Effector memory CD8-positive, alpha-beta T cell (primary cell): Measurements from ENCODE around the gene HHIP.

ENCODE experiments used
- ATAC-seq: fragments of 150-1000 bp; cut with Tn5 transposase; replicated peaks from 2 replicates; pipeline ENCODE4 v1.10.0; 2021; ENCODE audit warnings: mild to moderate bottlenecking, moderate library complexity
- DNase-seq, 3 experiments: peaks; one replicate each; pipeline ENCODE4 v3.0.0; 2021
- H3K27ac Mint-ChIP-seq, 2 donors: one replicate each; pipeline ENCODE4 v1.8.0; 2022; ENCODE audit warnings: mild to moderate bottlenecking in 2 of 2, mixed read lengths in 2 of 2, moderate library complexity in 2 of 2
- H3K27me3 Mint-ChIP-seq, 2 donors: one replicate each; pipeline ENCODE4 v1.8.0; 2022; ENCODE audit warnings: mixed read lengths in 2 of 2
- H3K36me3 Mint-ChIP-seq: one replicate; pipeline ENCODE4 v1.8.0; 2022; ENCODE audit warnings: mild to moderate bottlenecking, moderate library complexity, mixed read lengths; ENCODE audit not compliant: insufficient read depth
- H3K4me1 Mint-ChIP-seq, 2 donors: one replicate each; pipeline ENCODE4 v1.8.0; 2022; ENCODE audit warnings: low read depth in 2 of 2, mixed read lengths in 2 of 2
- H3K4me3 Mint-ChIP-seq, 2 donors: one replicate each; pipeline ENCODE4 v1.8.0; 2022; ENCODE audit warnings: mild to moderate bottlenecking in 2 of 2, mixed read lengths in 2 of 2, moderate library complexity in 2 of 2
- H3K9me3 Mint-ChIP-seq, 2 donors: one replicate each; pipeline ENCODE4 v1.8.0; 2022; ENCODE audit warnings: mixed read lengths in 2 of 2
- total RNA-seq, 9 experiments: gene quantifications; one replicate each; lab custom pipeline; 2026; lab: John Stamatoyannopoulos, UW

Gene HHIP, protein sequence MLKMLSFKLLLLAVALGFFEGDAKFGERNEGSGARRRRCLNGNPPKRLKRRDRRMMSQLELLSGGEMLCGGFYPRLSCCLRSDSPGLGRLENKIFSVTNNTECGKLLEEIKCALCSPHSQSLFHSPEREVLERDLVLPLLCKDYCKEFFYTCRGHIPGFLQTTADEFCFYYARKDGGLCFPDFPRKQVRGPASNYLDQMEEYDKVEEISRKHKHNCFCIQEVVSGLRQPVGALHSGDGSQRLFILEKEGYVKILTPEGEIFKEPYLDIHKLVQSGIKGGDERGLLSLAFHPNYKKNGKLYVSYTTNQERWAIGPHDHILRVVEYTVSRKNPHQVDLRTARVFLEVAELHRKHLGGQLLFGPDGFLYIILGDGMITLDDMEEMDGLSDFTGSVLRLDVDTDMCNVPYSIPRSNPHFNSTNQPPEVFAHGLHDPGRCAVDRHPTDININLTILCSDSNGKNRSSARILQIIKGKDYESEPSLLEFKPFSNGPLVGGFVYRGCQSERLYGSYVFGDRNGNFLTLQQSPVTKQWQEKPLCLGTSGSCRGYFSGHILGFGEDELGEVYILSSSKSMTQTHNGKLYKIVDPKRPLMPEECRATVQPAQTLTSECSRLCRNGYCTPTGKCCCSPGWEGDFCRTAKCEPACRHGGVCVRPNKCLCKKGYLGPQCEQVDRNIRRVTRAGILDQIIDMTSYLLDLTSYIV
- 0 to 0.06 (median 0) reads per million in 9 experiments for total RNA-seq

GRCh38 chr4:144645631-144646522 lies at the start of gene HHIP:
Gene HHIP, plus strand, starts transcription at chr4:144646156. Its CDS starts 520 bp downstream, at chr4:144646676.
- peaks cover 13% of the 10 kb centered on the region in 2 donors for H3K4me1 Mint-ChIP-seq
- peak; percentile 22 for ATAC-seq
- peak within 1 kb of the TSS; percentile 48 to 51 for H3K4me3 Mint-ChIP-seq
- H3K36me3 Mint-ChIP-seq, result no peaks in the 10 kb centered on the region
- H3K27me3 Mint-ChIP-seq, result peaks cover 24 to 41% of the 10 kb centered on the region in 2 donors
- peaks cover 0 to 7% of the 10 kb centered on the region in 2 donors for H3K9me3 Mint-ChIP-seq
- DNase-seq, result no peak
- no peak within 1 kb of the TSS for H3K27ac Mint-ChIP-seq

DNA sequence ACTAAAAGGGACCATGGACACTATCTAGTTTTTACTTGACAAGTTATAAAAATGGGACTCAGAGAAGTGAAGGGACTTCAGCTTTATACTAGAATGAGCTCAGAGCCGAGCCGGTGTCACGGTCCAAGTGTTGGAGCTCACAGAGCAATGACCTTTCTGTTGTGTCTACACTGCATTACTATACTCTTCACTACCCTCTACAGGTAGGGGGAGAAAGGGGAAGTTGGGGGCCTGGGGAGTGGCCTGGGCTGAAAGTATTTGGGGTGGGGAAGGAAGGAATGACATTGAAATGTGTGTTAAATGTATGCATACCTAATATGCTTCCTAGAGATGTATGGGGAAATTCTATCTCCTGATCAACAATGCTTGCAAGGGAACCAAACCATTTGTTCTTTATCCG lies 48.8 kb upstream of the HHIP start:
- Mint-ChIP-seq H3K27ac (no peak overlapping the region), H3K4me1 (no peaks in the 10 kb centered on the region), H3K27me3 (no peaks in the 10 kb centered on the region), H3K9me3 (peaks cover 5 to 27% of the 10 kb centered on the region in 2 donors), H3K36me3 (no peaks in the 10 kb centered on the region), H3K4me3 (no peak overlapping the region)
- ATAC-seq (no peak), DNase-seq (no peak)

- Mint-ChIP-seq H3K9me3 (peaks cover 6 to 13% of the 10 kb centered on the region in 2 donors), H3K27me3 (no peaks in the 10 kb centered on the region), H3K36me3 (no peaks in the 10 kb centered on the region), H3K27ac (no peak overlapping the region), H3K4me3 (no peak overlapping the region), H3K4me1 (no peaks in the 10 kb centered on the region)
- ATAC-seq (no peak), DNase-seq (no peak)
Measured at GRCh38 chr4:144599621-144600020, 46.3 kb upstream of the HHIP start.

DNA sequence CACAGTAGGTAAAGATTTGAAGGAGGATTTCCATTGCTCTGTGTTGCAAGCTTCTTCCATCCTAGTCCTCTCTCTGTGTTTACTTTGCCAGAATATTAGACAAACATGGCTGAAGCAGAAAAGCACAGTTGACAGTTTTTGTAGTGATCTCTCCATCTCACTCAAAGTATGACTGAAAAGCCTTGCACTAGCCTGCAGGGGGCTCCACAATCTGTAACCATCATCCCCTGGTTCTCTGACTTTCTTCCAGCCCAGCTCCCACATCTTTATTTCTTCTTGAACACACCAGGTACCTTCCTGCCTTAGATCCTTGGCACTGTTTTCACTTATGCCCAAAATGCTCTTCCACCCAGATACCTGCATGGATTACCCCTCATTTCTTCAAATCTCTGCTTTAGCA lies 34.1 kb upstream of the HHIP start:
- no peak for DNase-seq
- H3K9me3 Mint-ChIP-seq, result peaks cover 3 to 5% of the 10 kb centered on the region in 2 donors
- ATAC-seq, result no peak
- no peak overlapping the region for H3K27ac Mint-ChIP-seq
- no peak overlapping the region for H3K4me3 Mint-ChIP-seq
- peaks cover 0 to 9% of the 10 kb centered on the region in 2 donors for H3K27me3 Mint-ChIP-seq
- no peaks in the 10 kb centered on the region for H3K4me1 Mint-ChIP-seq
- no peaks in the 10 kb centered on the region for H3K36me3 Mint-ChIP-seq

GRCh38 chr4:144614850-144615585 lies 30.9 kb upstream of the HHIP start:
- no peak overlapping the region for H3K4me3 Mint-ChIP-seq
- H3K36me3 Mint-ChIP-seq, result no peaks in the 10 kb centered on the region
- peaks cover 0 to 2% of the 10 kb centered on the region in 2 donors for H3K9me3 Mint-ChIP-seq
- H3K4me1 Mint-ChIP-seq, result no peaks in the 10 kb centered on the region
- no peak overlapping the region for H3K27ac Mint-ChIP-seq
- DNase-seq, result no peak
- H3K27me3 Mint-ChIP-seq, result peaks cover 0 to 9% of the 10 kb centered on the region in 2 donors
- ATAC-seq, result no peak

DNA sequence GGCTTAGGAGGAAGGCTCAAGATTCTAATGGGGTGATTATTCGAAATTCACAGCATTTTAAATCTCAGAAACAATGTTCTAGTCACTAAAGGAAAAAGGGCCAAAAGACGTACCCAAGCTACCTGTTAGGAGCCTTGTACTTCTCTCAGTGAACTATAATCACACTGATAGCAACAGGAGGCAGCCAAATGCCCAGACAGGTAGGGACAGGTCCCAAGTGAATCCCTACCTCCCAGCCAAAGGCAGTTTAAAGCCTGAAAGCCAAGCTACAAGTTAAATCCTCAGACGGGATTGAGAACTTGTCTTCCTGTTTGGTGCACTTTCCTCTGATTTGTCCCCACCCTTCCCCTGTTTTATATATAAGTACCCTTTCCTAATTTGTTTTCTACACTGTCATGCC lies 24.3 kb upstream of the HHIP start:
- Mint-ChIP-seq H3K4me1 (no peaks in the 10 kb centered on the region), H3K27me3 (no peaks in the 10 kb centered on the region), H3K9me3 (peaks cover 0 to 2% of the 10 kb centered on the region in 2 donors), H3K27ac (no peak overlapping the region), H3K4me3 (no peak overlapping the region), H3K36me3 (no peaks in the 10 kb centered on the region)
- ATAC-seq (no peak), DNase-seq (no peak)

- no peak overlapping the region for H3K27ac Mint-ChIP-seq
- DNase-seq (no peak), ATAC-seq (no peak)
- peaks cover 0 to 1% of the 10 kb centered on the region in 2 donors for H3K9me3 Mint-ChIP-seq
- no peaks in the 10 kb centered on the region for H3K27me3 Mint-ChIP-seq
- H3K4me1 Mint-ChIP-seq, result no peaks in the 10 kb centered on the region
- no peak overlapping the region for H3K4me3 Mint-ChIP-seq
- H3K36me3 Mint-ChIP-seq, result no peaks in the 10 kb centered on the region
Measured at GRCh38 chr4:144627663-144628076, 18.3 kb upstream of the HHIP start.

DNA sequence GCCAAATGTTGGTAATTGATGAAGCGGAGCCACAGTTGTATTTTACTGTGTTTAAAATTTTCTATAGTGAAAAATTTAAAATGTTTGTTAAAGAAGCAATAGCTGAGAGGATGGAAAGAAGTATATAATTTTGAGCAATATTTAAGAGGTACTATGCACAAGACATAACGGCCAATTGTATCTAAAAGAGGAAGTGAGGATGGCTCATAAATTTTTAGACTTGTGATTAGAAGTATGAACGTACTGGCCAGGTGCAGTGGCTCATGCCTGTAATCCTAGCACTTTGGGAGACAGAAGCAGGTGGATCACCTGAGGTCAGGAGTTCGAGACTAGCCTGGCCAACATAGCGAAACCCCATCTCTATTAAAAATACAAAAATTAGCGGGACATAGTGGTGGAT lies 12.7 kb upstream of the HHIP start:
- Mint-ChIP-seq H3K27me3 (no peaks in the 10 kb centered on the region), H3K4me1 (no peaks in the 10 kb centered on the region), H3K4me3 (no peak overlapping the region), H3K27ac (no peak overlapping the region), H3K36me3 (no peaks in the 10 kb centered on the region), H3K9me3 (no peaks in the 10 kb centered on the region)
- ATAC-seq (no peak), DNase-seq (no peak)

GRCh38 chr4:144634978-144635747 lies 10.8 kb upstream of the HHIP start:
- Mint-ChIP-seq H3K27me3 (no peaks in the 10 kb centered on the region), H3K4me1 (no peaks in the 10 kb centered on the region), H3K36me3 (no peaks in the 10 kb centered on the region), H3K4me3 (no peak overlapping the region), H3K9me3 (no peaks in the 10 kb centered on the region), H3K27ac (no peak overlapping the region)
- DNase-seq, result no peak
- ATAC-seq, result no peak

- Mint-ChIP-seq H3K4me1 (peaks cover 13% of the 10 kb centered on the region in 2 donors), H3K36me3 (no peaks in the 10 kb centered on the region), H3K9me3 (peaks cover 0 to 12% of the 10 kb centered on the region in 2 donors), H3K4me3 (no peak overlapping the region), H3K27me3 (peaks cover 24 to 41% of the 10 kb centered on the region in 2 donors), H3K27ac (no peak overlapping the region)
- DNase-seq, result no peak
- no peak for ATAC-seq
Measured at GRCh38 chr4:144644368-144645101, 1.4 kb upstream of the HHIP start.

- Mint-ChIP-seq H3K27me3 (peaks cover 24 to 41% of the 10 kb centered on the region in 2 donors), H3K4me3 (peak overlapping the region in 1 of 2 donors; percentile 14), H3K36me3 (no peaks in the 10 kb centered on the region), H3K4me1 (peaks cover 13% of the 10 kb centered on the region in 2 donors), H3K9me3 (peaks cover 0 to 12% of the 10 kb centered on the region in 2 donors), H3K27ac (no peak overlapping the region)
- no peak for ATAC-seq
- no peak for DNase-seq
Measured at GRCh38 chr4:144645102-144645630, 790 bp upstream of the HHIP start.
